ENCODE data around the gene MIEN1.
"Not testable (repeated sequence)": the region's sequence is repeated elsewhere in the genome, so short reads cannot be mapped to it uniquely, and the experiment has no call there.

MIEN1 gene

GRCh38 chr17:39750131-39751015, 20.0 kb upstream of the MIEN1 start:
- no peak for DNase-seq (ENCODE audit: low read depth, low spot score)
- Histone ChIP-seq H3K9ac (ENCODE audit: insufficient read length, low read depth) (no peak overlapping the region), H3K27me3 (ENCODE audit: insufficient read depth, insufficient read length) (no peaks in the 10 kb centered on the region), H3K4me3 (ENCODE audit: insufficient read length, low read depth) (no peak overlapping the region), H3K9me3 (ENCODE audit: insufficient read depth, low read length) (no peaks in the 10 kb centered on the region), H3K36me3 (ENCODE audit: insufficient read depth, insufficient read length, low read length) (no peaks in the 10 kb centered on the region), H3K4me1 (ENCODE audit: insufficient read depth, insufficient read length) (peaks cover 23% of the 10 kb centered on the region)
- TF ChIP-seq ZNF274 (IDR thresholded peaks at IDR 0.05; ENCODE audit: low read depth, low read length): no peak

DNA sequence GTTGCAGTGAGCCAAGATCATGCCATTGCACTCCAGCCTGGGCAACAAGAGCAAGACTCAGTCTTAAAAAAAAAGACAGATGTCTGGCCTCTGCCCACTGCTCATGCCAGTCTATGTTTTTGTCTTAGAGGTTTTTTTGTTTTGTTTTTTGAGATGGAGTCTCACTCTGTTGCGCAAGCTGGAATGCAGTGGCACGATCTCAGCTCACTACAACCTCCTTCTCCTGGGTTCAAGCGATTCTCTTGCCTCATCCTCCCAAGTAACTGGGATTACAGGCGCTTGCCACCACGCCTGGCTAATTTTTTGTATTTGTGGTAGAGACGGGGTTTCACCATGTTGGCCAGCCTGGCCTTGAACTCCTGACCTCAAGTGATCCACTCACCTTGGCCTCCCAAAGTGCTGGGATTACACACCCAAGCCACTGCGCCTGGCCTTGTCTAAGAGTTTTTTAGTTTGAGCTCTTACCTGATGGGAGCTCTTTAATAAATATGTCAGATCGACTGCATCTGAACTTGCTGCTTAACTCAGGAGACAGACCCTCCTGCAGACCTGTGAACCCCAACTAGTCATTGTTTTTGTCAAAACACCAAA, 18.2 kb upstream of the MIEN1 start:
- not testable (repeated sequence) for H3K4me3 ChIP-seq (ENCODE audit: insufficient read length, low read depth)

DNA sequence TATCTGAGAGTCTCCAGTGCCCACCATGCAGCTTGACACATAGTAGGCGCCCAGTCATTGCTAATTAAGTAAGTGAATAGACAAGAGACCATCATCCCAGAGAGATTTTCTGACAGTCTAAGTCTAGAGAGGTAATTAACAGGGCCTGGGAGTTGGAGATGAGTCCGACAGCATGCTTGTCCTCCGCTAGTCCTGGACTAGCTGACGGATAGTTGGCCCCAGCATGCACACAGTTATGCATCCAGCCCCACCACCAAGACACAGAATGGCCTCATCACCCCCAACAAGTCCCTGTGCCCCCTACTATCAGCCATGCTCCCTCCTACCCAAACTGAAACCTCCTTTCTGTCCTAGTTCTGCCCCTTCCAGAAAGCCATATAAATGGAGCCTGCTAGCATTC, 17.4 kb upstream of the MIEN1 start:
- no peaks in the 10 kb centered on the region for H3K36me3 ChIP-seq (ENCODE audit: insufficient read depth, insufficient read length, low read length)

More for the DNA sequence above, 18.2 kb upstream of the MIEN1 start:
- not testable (repeated sequence) for H3K36me3 ChIP-seq (ENCODE audit: insufficient read depth, insufficient read length, low read length); DNase-seq (ENCODE audit: low read depth, low spot score); H3K27me3 ChIP-seq (ENCODE audit: insufficient read depth, insufficient read length); H3K9me3 ChIP-seq (ENCODE audit: insufficient read depth, low read length); H3K9ac ChIP-seq (ENCODE audit: insufficient read length, low read depth)
- peaks cover 21% of the 10 kb centered on the region for H3K4me1 ChIP-seq (ENCODE audit: insufficient read depth, insufficient read length)

DNA sequence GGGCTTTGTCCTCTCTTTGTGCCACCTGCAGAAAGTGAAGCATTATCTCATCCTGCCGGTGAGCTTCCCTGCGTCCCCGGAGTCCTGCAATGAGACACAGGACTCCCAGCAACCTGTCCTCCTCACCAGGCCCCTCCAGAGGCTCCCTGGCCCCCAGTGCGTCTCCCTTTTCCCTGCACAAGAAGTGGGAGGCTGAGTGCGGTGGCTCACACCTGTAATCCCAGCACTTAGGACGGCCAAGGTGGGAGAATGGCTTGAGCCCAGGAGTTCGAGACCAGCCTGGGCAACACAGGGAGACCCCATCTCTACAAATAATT, 15.8 kb upstream of the MIEN1 start:
- DNase-seq (ENCODE audit: low read depth, low spot score): no peak
- Histone ChIP-seq H3K4me3 (ENCODE audit: insufficient read length, low read depth) (no peak overlapping the region), H3K9ac (ENCODE audit: insufficient read length, low read depth) (no peak overlapping the region), H3K4me1 (ENCODE audit: insufficient read depth, insufficient read length) (peaks cover 21% of the 10 kb centered on the region), H3K9me3 (ENCODE audit: insufficient read depth, low read length) (no peaks in the 10 kb centered on the region), H3K27me3 (ENCODE audit: insufficient read depth, insufficient read length) (no peaks in the 10 kb centered on the region), H3K36me3 (ENCODE audit: insufficient read depth, insufficient read length, low read length) (no peaks in the 10 kb centered on the region)
- TF ChIP-seq ZNF274 (IDR thresholded peaks at IDR 0.05; ENCODE audit: low read depth, low read length) (no peak), YY1 (IDR thresholded peaks at IDR 0.05; ENCODE audit: insufficient read depth, insufficient read length) (no peak), SUZ12 (IDR thresholded peaks at IDR 0.05; ENCODE audit: extremely low read depth, insufficient read depth, insufficient read length) (no peak)

More for the DNA sequence above, 17.4 kb upstream of the MIEN1 start:
- Histone ChIP-seq H3K9ac (ENCODE audit: insufficient read length, low read depth) (no peak overlapping the region), H3K4me1 (ENCODE audit: insufficient read depth, insufficient read length) (peaks cover 20% of the 10 kb centered on the region), H3K9me3 (ENCODE audit: insufficient read depth, low read length) (no peaks in the 10 kb centered on the region), H3K27me3 (ENCODE audit: insufficient read depth, insufficient read length) (no peaks in the 10 kb centered on the region), H3K4me3 (ENCODE audit: insufficient read length, low read depth) (no peak overlapping the region)
- no peak for DNase-seq (ENCODE audit: low read depth, low spot score)
- TF ChIP-seq YY1 (IDR thresholded peaks at IDR 0.05; ENCODE audit: insufficient read depth, insufficient read length) (no peak), ZNF274 (IDR thresholded peaks at IDR 0.05; ENCODE audit: low read depth, low read length) (no peak), SUZ12 (IDR thresholded peaks at IDR 0.05; ENCODE audit: extremely low read depth, insufficient read depth, insufficient read length) (no peak)

DNA sequence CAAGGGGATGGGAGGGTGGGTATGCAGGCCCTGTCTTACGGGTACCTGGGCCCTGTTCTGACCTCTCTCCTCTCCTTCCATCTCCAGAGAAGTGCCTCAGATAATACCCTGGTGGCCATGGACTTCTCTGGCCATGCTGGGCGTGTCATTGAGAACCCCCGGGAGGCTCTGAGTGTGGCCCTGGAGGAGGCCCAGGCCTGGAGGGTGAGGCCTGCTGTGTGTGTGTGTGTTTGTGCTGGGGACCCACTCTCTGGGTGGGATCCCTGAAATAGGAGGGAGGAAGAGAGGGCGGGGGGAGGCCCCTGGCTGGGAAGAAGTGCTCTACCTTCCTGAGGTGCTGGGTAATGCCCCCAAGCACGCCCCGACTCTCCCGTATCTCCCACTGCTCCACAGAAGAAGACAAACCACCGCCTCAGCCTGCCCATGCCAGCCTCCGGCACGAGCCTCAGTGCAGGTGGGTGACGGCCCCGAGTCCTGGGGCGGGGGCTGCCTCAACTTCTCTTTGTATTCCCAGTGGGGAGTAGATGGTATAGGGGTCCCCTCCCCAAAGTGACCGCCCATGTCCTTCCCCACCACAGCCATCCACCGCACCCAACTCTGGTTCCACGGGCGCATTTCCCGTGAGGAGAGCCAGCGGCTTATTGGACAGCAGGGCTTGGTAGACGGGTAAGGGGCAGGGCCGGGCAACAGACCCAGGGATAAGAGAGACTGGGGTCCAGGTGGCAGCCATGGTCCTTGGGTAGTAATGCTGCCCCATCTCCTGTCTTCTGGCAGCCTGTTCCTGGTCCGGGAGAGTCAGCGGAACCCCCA, 15.2 kb upstream of the MIEN1 start:
- no peak for DNase-seq (ENCODE audit: low read depth, low spot score)
- H3K36me3 ChIP-seq (ENCODE audit: insufficient read depth, insufficient read length, low read length): no peaks in the 10 kb centered on the region
- H3K9me3 ChIP-seq (ENCODE audit: insufficient read depth, low read length): no peaks in the 10 kb centered on the region
- H3K4me3 ChIP-seq (ENCODE audit: insufficient read length, low read depth): no peak overlapping the region
- no peak overlapping the region for H3K9ac ChIP-seq (ENCODE audit: insufficient read length, low read depth)
- TF ChIP-seq ZNF274 (IDR thresholded peaks at IDR 0.05; ENCODE audit: low read depth, low read length): no peak
- no peak for TF ChIP-seq YY1 (IDR thresholded peaks at IDR 0.05; ENCODE audit: insufficient read depth, insufficient read length)
- TF ChIP-seq SUZ12 (IDR thresholded peaks at IDR 0.05; ENCODE audit: extremely low read depth, insufficient read depth, insufficient read length): no peak
- peaks cover 24% of the 10 kb centered on the region for H3K4me1 ChIP-seq (ENCODE audit: insufficient read depth, insufficient read length)
- no peaks in the 10 kb centered on the region for H3K27me3 ChIP-seq (ENCODE audit: insufficient read depth, insufficient read length)

- no peak overlapping the region for H3K4me3 ChIP-seq (ENCODE audit: insufficient read length, low read depth)
- no peaks in the 10 kb centered on the region for H3K36me3 ChIP-seq (ENCODE audit: insufficient read depth, insufficient read length, low read length)
- no peak for DNase-seq (ENCODE audit: low read depth, low spot score)
- H3K9me3 ChIP-seq (ENCODE audit: insufficient read depth, low read length): no peaks in the 10 kb centered on the region
- no peaks in the 10 kb centered on the region for H3K27me3 ChIP-seq (ENCODE audit: insufficient read depth, insufficient read length)
- no peak for TF ChIP-seq YY1 (IDR thresholded peaks at IDR 0.05; ENCODE audit: insufficient read depth, insufficient read length)
- TF ChIP-seq ZNF274 (IDR thresholded peaks at IDR 0.05; ENCODE audit: low read depth, low read length): no peak
- no peak for TF ChIP-seq SUZ12 (IDR thresholded peaks at IDR 0.05; ENCODE audit: extremely low read depth, insufficient read depth, insufficient read length)
- H3K9ac ChIP-seq (ENCODE audit: insufficient read length, low read depth): no peak overlapping the region
- peaks cover 19% of the 10 kb centered on the region for H3K4me1 ChIP-seq (ENCODE audit: insufficient read depth, insufficient read length)
Measured at GRCh38 chr17:39744836-39745215, 14.5 kb upstream of the MIEN1 start.

DNA sequence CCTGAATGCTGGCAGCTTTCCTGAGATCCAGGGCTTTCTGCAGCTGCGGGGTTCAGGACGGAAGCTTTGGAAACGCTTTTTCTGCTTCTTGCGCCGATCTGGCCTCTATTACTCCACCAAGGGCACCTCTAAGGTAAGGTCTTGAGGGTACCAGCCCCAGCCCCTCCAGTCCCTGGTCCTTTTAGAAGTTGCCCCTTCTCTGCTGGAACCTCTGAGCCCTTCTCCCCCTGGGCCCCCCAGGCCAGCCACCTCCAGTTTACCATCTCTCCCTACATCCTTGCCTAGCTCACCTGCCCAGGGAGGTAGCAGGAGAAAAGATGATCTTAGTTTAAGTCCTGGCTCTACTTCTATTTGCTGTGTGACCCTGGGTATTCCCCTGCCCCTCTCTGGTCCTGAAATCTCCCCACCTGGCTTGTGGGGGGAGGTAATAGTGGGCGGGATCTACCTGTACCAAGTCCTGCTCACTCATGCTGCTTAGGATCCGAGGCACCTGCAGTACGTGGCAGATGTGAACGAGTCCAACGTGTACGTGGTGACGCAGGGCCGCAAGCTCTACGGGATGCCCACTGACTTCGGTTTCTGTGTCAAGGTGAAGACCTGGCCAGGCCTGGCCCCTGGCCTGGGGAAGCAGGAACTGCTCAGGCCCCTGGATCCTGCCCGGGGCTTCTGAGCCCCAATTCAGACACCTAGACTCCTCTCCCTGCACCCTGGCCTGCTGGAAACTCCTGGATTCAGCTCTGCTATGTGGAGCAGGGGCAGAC, 13.9 kb upstream of the MIEN1 start:
- Histone ChIP-seq H3K4me1 (ENCODE audit: insufficient read depth, insufficient read length) (peaks cover 19% of the 10 kb centered on the region), H3K9me3 (ENCODE audit: insufficient read depth, low read length) (no peaks in the 10 kb centered on the region), H3K36me3 (ENCODE audit: insufficient read depth, insufficient read length, low read length) (no peaks in the 10 kb centered on the region), H3K27me3 (ENCODE audit: insufficient read depth, insufficient read length) (no peaks in the 10 kb centered on the region), H3K4me3 (ENCODE audit: insufficient read length, low read depth) (no peak overlapping the region), H3K9ac (ENCODE audit: insufficient read length, low read depth) (no peak overlapping the region)
- no peak for DNase-seq (ENCODE audit: low read depth, low spot score)
- TF ChIP-seq YY1 (IDR thresholded peaks at IDR 0.05; ENCODE audit: insufficient read depth, insufficient read length): no peak
- no peak for TF ChIP-seq SUZ12 (IDR thresholded peaks at IDR 0.05; ENCODE audit: extremely low read depth, insufficient read depth, insufficient read length)
- no peak for TF ChIP-seq ZNF274 (IDR thresholded peaks at IDR 0.05; ENCODE audit: low read depth, low read length)
